ENCODE data around the gene POLD3.

- TF ChIP-seq EP300 (IDR thresholded peaks at IDR 0.05), result no peak
- TF ChIP-seq POLR2A (IDR thresholded peaks at IDR 0.05), result no peak
- TF ChIP-seq, protein P1, sequence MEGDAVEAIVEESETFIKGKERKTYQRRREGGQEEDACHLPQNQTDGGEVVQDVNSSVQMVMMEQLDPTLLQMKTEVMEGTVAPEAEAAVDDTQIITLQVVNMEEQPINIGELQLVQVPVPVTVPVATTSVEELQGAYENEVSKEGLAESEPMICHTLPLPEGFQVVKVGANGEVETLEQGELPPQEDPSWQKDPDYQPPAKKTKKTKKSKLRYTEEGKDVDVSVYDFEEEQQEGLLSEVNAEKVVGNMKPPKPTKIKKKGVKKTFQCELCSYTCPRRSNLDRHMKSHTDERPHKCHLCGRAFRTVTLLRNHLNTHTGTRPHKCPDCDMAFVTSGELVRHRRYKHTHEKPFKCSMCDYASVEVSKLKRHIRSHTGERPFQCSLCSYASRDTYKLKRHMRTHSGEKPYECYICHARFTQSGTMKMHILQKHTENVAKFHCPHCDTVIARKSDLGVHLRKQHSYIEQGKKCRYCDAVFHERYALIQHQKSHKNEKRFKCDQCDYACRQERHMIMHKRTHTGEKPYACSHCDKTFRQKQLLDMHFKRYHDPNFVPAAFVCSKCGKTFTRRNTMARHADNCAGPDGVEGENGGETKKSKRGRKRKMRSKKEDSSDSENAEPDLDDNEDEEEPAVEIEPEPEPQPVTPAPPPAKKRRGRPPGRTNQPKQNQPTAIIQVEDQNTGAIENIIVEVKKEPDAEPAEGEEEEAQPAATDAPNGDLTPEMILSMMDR (IDR thresholded peaks at IDR 0.05), result peak in 2 of 4 experiments; percentile 18 to 24
These were observed 42.2 kb downstream of the POLD3 start for GRCh38 chr11:74634537-74634936.

Data from sigmoid colon (tissue), 4 donors.